H1 (cell line): ENCODE results near the gene RICTOR. TPM values are rescaled to one million over a fixed set of nuclear protein-coding genes. Genes with fewer than 3 reads are reported as not detected.

Source experiments
- CTCF ChIA-PET: fragments of 300-600 bp; sonication (Branson Sonifier 250); formaldehyde crosslinking; loops from one replicate; lab custom pipeline; 2021; ENCODE audit not compliant: partially characterized antibody; lab: Charles Lee
- POLR2A ChIA-PET: fragments of 300-600 bp; sonication (Branson Sonifier 250); formaldehyde crosslinking; loops from one replicate; lab custom pipeline; 2021; ENCODE audit warnings: inconsistent platforms; ENCODE audit not compliant: partially characterized antibody; lab: Charles Lee
- DNase-seq, 2 experiments: peaks; one replicate each; pipeline versions ENCODE4 v3.0.0 to v3.0.0-alpha.2; 2010 to 2022; ENCODE audit warnings: low spot score in 2 of 2, low read depth in 1 of 2, mixed read lengths in 1 of 2
- FAIRE-seq: peaks from 2 replicates; lab custom pipeline; 2011; peaks lifted over from hg19 to GRCh38; lab: Jason Lieb, UNC
- H2AFZ ChIP-seq: 2 replicates; pipeline ENCODE4 v1.8.1; 2012; ENCODE audit warnings: low read length, inconsistent platforms
- H2AK5ac ChIP-seq: 2 replicates; pipeline ENCODE4 v1.6.1; 2013; ENCODE audit warnings: low read depth, low read length
- H2BK120ac ChIP-seq: replicated peaks from 2 replicates; pipeline ENCODE3; 2013; ENCODE audit warnings: low read depth, low read length, inconsistent platforms
- H2BK12ac ChIP-seq: 2 replicates; pipeline ENCODE4 v1.6.1; 2013; ENCODE audit warnings: low read depth, low read length
- H2BK15ac ChIP-seq: 2 replicates; pipeline ENCODE4 v1.6.1; 2013; ENCODE audit warnings: low read length
- H2BK20ac ChIP-seq: 2 replicates; pipeline ENCODE4 v1.6.1; 2013; ENCODE audit warnings: low read length
- H2BK5ac ChIP-seq: 2 replicates; pipeline ENCODE4 v1.6.1; 2013; ENCODE audit warnings: low read depth, low read length
- H3K14ac ChIP-seq: 2 replicates; pipeline ENCODE4 v1.6.1; 2013; ENCODE audit warnings: inconsistent platforms; ENCODE audit not compliant: insufficient read length
- H3K18ac ChIP-seq: 2 replicates; pipeline ENCODE4 v1.6.1; 2013; ENCODE audit warnings: low read length; ENCODE audit errors: extremely low read depth
- H3K23ac ChIP-seq: 2 replicates; pipeline ENCODE4 v1.6.1; 2013; ENCODE audit warnings: inconsistent platforms; ENCODE audit not compliant: insufficient read length
- H3K23me2 ChIP-seq: 2 replicates; pipeline ENCODE4 v1.6.1; 2013; ENCODE audit warnings: low read depth, low read length
- H3K27ac ChIP-seq: 2 replicates; pipeline ENCODE4 v1.6.1; 2011; ENCODE audit warnings: low read depth, low read length, inconsistent platforms
- H3K27me3 ChIP-seq, 4 experiments: replicated peaks in 1 of 4; 1 replicate in 1 of 4; 2 replicates in 3 of 4; pipeline versions ENCODE4 v1.6.1 to v1.8.1; 2011 to 2013; ENCODE audit warnings: low read length in 3 of 4, mild to moderate bottlenecking in 3 of 4, inconsistent platforms in 2 of 4, mixed read lengths in 2 of 4, moderate library complexity in 1 of 4; ENCODE audit not compliant: control insufficient read depth in 3 of 4, insufficient read depth in 3 of 4; ENCODE audit errors: extremely low read depth in 1 of 4
- H3K36me3 ChIP-seq, 4 experiments: 2 replicates each; pipeline versions ENCODE4 v1.6.1 to v1.8.1; 2011 to 2013; ENCODE audit warnings: mild to moderate bottlenecking in 4 of 4, low read length in 3 of 4, moderate library complexity in 2 of 4, control low read depth in 1 of 4, inconsistent platforms in 1 of 4; ENCODE audit not compliant: insufficient read depth in 4 of 4, control insufficient read depth in 2 of 4
- H3K4ac ChIP-seq: replicated peaks from 2 replicates; pipeline ENCODE3; 2013; ENCODE audit warnings: low read length, low read depth, mixed read lengths, inconsistent platforms; ENCODE audit not compliant: insufficient read length
- H3K4me1 ChIP-seq, 4 experiments: replicated peaks in 1 of 4; 1 replicate in 1 of 4; 2 replicates in 3 of 4; pipeline versions ENCODE4 v1.6.1 to v1.8.1; 2011 to 2013; ENCODE audit warnings: low read length in 3 of 4, inconsistent platforms in 2 of 4, mixed read lengths in 1 of 4; ENCODE audit not compliant: insufficient read depth in 4 of 4, control insufficient read depth in 3 of 4
- H3K4me2 ChIP-seq, 2 experiments: 2 replicates each; pipeline versions ENCODE4 v1.6.1 to v1.8.1; 2011 to 2013; ENCODE audit warnings: low read depth in 2 of 2, low read length in 2 of 2, control low read depth in 1 of 2, inconsistent platforms in 1 of 2, mild to moderate bottlenecking in 1 of 2; ENCODE audit not compliant: insufficient read depth in 1 of 2
- H3K4me3 ChIP-seq, 4 experiments: fragments of 200-600, 300-600 bp in 1 of 4; sonication (generic), shearing (Covaris generic), sonication (Bioruptor Twin) in 1 of 4; 2 replicates each; pipeline versions ENCODE4 v1.5.1 to v1.8.1; 2011 to 2016; ENCODE audit warnings: low read length in 4 of 4, low read depth in 3 of 4, control low read depth in 2 of 4, inconsistent platforms in 2 of 4, mild to moderate bottlenecking in 2 of 4, mixed read lengths in 1 of 4, moderate library complexity in 1 of 4; ENCODE audit not compliant: insufficient read depth in 2 of 4; ENCODE audit errors: extremely low read depth in 1 of 4
- H3K56ac ChIP-seq: replicated peaks from 2 replicates; pipeline ENCODE3; 2013; ENCODE audit warnings: low read depth, mild to moderate bottlenecking, mixed read lengths, low read length, inconsistent platforms; ENCODE audit not compliant: insufficient read length
- H3K79me1 ChIP-seq: 2 replicates; pipeline ENCODE4 v1.6.1; 2013; ENCODE audit warnings: low read depth, low read length, control low read depth
- H3K79me2 ChIP-seq, 2 experiments: 2 replicates each; pipeline versions ENCODE4 v1.6.1 to v1.8.1; 2012 to 2013; ENCODE audit warnings: low read length in 2 of 2, mild to moderate bottlenecking in 2 of 2, inconsistent platforms in 1 of 2; ENCODE audit not compliant: insufficient read depth in 2 of 2, control insufficient read depth in 1 of 2
- H3K9ac ChIP-seq, 4 experiments: replicated peaks in 1 of 4; 1 replicate in 1 of 4; 2 replicates in 3 of 4; pipeline versions ENCODE4 v1.6.1 to v1.8.1; 2011 to 2013; ENCODE audit warnings: low read depth in 3 of 4, low read length in 3 of 4, control low read depth in 2 of 4, mild to moderate bottlenecking in 2 of 4, moderate library complexity in 2 of 4, inconsistent platforms in 1 of 4; ENCODE audit errors: extremely low read depth in 1 of 4
- H3K9me3 ChIP-seq, 2 experiments: 2 replicates each; pipeline versions ENCODE4 v1.6.1 to v1.8.1; 2012 to 2013; ENCODE audit warnings: mild to moderate bottlenecking in 2 of 2, moderate library complexity in 2 of 2, control low read depth in 1 of 2, inconsistent platforms in 1 of 2, low read depth in 1 of 2, low read length in 1 of 2, mixed read lengths in 1 of 2; ENCODE audit not compliant: insufficient read depth in 2 of 2
- H4K20me1 ChIP-seq, 2 experiments: replicated peaks in 1 of 2; 2 replicates each; pipeline versions ENCODE3 to v1.8.1; 2011 to 2013; ENCODE audit warnings: inconsistent platforms in 2 of 2, low read length in 2 of 2, mild to moderate bottlenecking in 1 of 2; ENCODE audit not compliant: insufficient read depth in 2 of 2, control insufficient read depth in 1 of 2
- H4K5ac ChIP-seq: 2 replicates; pipeline ENCODE4 v1.6.1; 2013; ENCODE audit warnings: low read length, low read depth, mixed read lengths, inconsistent platforms; ENCODE audit not compliant: insufficient read length
- H4K8ac ChIP-seq: 2 replicates; pipeline ENCODE4 v1.8.0; 2013; ENCODE audit warnings: mild to moderate bottlenecking, moderate library complexity, low read length, inconsistent platforms; ENCODE audit not compliant: insufficient read depth; ENCODE audit errors: extremely low read depth
- H4K91ac ChIP-seq: replicated peaks from 2 replicates; pipeline ENCODE3; 2013; ENCODE audit warnings: low read length, mixed read lengths, inconsistent platforms; ENCODE audit not compliant: insufficient read length
- SIRT6 ChIP-seq: IDR thresholded peaks from one replicate; pipeline ENCODE4 v1.7.1; 2012; ENCODE audit warnings: low read length, inconsistent platforms
- WGBS, 2 experiments: shearing (Covaris generic) in 1 of 2; methylation state at CpG; one replicate each; pipeline versions ENCODE4 v1.1.6 to v1.1.7; 2013 to 2015; ENCODE audit warnings: low lambda C conversion rate in 2 of 2, mixed read lengths in 2 of 2, inconsistent platforms in 1 of 2, low coverage in 1 of 2, missing lambda C conversion rate in 1 of 2; ENCODE audit not compliant: insufficient replicate concordance in 2 of 2, insufficient coverage in 1 of 2, insufficient read length in 1 of 2; ENCODE audit errors: extremely low coverage in 1 of 2, missing lambda C conversion rate in 1 of 2; 5-methylcytosine and 5-hydroxymethylcytosine counted together
- polyA plus RNA-seq, 7 experiments: library from polyadenylated mRNA; depleted of rRNA in 3 of 7; stranded (reverse) in 5 of 7; unstranded in 2 of 7; fragments of >200 nt in 5 of 7; fragments of 200-250 nt in 2 of 7; gene quantifications; 1 replicate in 5 of 7; 2 replicates in 1 of 7; 4 replicates in 1 of 7; pipeline versions ENCODE4 v1.2.1 to v1.2.3, GENCODE V29; 2011 to 2013; ENCODE audit warnings: missing spikeins in 2 of 7, mixed read lengths in 2 of 7
- total RNA-seq: library from RNA; stranded (reverse); fragmentation: NEBNext Ultra II Directional; extraction: Animal tissue kit (Norgen Biotek cat#: 25700); gene quantifications from 2 replicates; pipeline ENCODE4 v1.2.1, GENCODE V29; 2021

The RICTOR gene
- total and polyA plus RNA-seq, 2 of the 8 experiments (the other 6 are each of a cell fraction or from before 2014, with no cell fraction given), result 4.3 to 26.6 TPM

- Histone ChIP-seq H3K4me1 (no peaks in the 10 kb centered on the region), H4K20me1 (no peaks in the 10 kb centered on the region), H2AFZ (no peak overlapping the region), H3K27me3 (no peaks in the 10 kb centered on the region), H4K5ac (no peak overlapping the region), H3K9me3 (no peaks in the 10 kb centered on the region), H2BK20ac (no peak overlapping the region), H3K79me1 (no peaks in the 10 kb centered on the region), H3K4me2 (no peak overlapping the region), H4K8ac (no peak overlapping the region), H3K23me2 (no peaks in the 10 kb centered on the region), H3K23ac (no peak overlapping the region), H3K9ac (no peak overlapping the region), H2AK5ac (no peak overlapping the region), H3K14ac (no peak overlapping the region), H3K4me3 (no peak overlapping the region), H2BK120ac (no peak overlapping the region), H4K91ac (no peak overlapping the region), H2BK15ac (no peak overlapping the region), H3K27ac (no peak overlapping the region), H3K36me3 (no peaks in the 10 kb centered on the region), H3K79me2 (no peaks in the 10 kb centered on the region), H3K56ac (no peak overlapping the region), H2BK5ac (no peak overlapping the region), H3K18ac (no peak overlapping the region), H3K4ac (no peak overlapping the region), H2BK12ac (no peak overlapping the region)
- CTCF ChIA-PET, result interaction anchor here (1.0 to 3.8 kb wide), 3 partner anchors 12 to 13 kb away, joined by 3 to 21 read pairs (median 4); no protein-coding TSS in a partner anchor
- WGBS, 2 experiments, result 86% methylated on average over 4 of the region's 4 CpGs; no CpG with 5 or more reads in 1 of the 2 experiments
- no peak for TF ChIP-seq SIRT6
- POLR2A ChIA-PET, result no interaction called here
- no peak for FAIRE-seq
- DNase-seq, result no peak
These were observed 18.6 kb upstream of the RICTOR start for GRCh38 chr5:39092581-39093351.
